NCI-H526 (cell line): ENCODE measurements around the gene RASA3.
"Not testable (repeated sequence)": the region's sequence is repeated elsewhere in the genome, so short reads cannot be mapped to it uniquely, and the experiment has no call there.

ENCODE experiments used
- DNase-seq, 2 experiments: peaks; one replicate each; lab custom pipeline; 2025; lab: John Stamatoyannopoulos, UW

Gene RASA3

DNA sequence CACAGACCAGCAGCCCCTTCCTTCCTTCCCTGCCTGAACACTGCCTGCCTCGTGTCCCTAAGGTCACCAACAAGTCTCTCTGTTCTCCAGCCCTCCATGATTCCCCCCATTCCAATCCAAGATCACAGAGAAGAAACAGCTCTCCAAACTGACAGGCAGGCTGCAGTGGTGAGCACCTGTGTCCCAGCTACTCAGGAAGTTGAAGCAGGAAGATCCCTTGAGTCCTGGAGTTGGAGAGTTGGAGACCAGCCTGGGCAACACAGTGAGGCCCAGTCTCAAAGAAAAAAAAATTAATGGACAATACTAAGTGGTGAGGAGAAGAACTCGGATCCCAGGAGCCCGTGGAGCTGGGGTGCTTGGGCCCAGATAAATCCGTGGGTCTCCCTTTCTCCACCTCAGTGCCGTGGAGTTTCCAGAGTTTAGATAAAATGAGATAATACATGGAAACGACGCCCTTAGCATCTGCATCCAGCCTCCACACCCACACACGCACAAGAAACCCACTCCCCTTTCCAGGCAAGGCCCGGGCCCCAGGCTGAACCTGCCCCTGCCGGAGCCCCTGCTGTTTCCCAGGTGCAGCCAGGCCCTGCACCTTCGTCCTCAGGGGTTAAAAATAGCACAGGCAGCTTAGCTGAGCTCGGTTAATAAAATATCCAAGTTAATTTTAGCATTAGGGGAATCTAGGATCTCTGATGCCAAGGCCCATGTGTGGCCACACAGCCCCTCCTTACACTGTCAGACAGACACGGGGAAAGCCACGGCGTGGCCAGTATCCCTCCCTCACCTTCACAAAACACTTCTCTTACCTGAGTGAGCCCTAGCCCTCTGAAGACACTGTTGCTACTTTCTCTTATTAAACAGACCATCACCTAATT is 4.7 kb downstream of the RASA3 start:
- peak in 1 of 2 experiments; percentile 29 for DNase-seq

DNA sequence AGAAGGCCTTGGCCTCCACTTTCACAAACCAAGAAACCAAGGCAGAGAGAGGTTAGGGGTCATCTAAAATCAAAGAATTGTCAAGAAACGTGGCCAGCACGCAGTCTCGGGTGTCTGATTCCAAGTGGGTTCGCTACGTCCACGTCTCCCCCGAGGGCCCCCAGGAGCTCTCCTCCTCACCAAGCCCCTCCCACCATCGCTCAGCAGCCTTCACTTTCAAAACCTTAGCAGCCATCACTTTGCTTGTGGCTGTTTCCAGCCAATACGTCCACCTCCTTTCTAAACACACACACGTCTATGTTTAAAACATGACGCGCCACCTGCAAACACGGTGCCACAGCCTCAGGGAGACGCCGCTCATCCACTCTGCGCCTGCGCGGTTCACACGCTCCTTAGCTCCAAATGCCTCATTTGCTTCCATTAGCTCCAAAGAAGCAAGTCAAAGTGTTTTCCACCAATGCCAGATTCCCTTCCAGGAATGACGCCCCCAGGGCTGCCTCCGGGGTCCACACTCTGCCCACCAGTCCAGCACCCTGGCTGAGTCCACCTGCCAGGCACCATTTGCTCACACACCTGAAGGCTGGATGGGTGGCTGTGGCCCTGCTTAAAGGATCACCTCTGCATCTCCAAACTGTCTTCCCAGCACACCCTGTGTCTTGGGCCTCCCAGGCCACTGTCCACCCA is 5.5 kb downstream of the RASA3 start:
- no peak for DNase-seq

DNA sequence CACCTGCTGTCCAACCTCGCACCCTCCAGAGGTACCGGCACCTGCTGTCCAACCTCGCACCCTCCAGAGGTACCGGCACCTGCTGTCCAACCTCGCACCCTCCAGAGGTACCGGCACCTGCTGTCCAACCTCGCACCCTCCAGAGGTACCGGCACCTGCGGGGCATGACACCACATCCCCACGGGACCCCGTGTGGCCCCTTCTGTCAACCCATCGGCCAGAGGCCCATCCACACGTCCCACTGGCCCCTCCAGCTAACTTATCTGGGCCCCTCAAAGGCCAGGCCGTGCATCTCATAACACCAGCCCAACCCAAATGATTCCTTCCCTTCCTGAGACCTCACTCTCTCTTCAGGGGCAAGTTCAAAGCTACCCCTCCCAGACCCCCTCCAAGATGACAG is 6.3 kb downstream of the RASA3 start:
- DNase-seq: not testable (repeated sequence)

DNA sequence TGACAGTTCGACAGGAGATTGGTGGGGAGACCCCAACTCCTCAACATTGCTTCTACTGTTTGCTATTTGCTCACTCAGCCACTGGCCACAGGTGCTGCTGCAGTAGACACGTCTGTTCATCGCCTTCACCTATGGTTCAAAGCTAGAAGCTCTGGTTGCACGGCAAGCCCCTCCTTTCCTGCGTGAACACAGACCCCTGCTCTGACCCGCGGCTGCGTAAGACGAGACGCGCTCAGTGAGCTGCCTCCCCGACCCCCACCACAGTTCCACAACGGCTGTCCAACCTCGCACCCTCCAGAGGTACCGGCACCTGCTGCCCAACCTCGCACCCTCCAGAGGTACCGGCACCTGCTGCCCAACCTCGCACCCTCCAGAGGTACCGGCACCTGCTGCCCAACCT is 6.8 kb downstream of the RASA3 start:
- no peak for DNase-seq

DNA sequence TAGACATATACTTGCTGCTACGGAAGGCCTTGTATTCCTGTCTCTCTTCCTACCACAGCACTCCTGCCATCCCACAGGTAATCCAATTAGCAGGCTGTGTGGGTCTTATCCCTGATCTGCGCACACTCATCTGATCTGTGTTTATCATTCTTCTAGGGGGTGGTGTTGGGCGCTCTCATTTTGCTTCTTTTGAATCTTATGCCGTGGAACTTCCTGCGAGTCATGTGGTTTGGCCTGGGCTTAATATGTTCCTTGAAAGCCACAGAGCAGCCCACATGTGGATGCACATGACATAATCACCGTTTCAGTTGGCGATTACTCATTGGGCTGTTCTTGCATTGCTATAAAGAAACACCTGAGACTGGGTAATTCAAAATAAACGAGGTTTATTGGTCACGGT is 7.5 kb downstream of the RASA3 start:
- DNase-seq: no peak

DNA sequence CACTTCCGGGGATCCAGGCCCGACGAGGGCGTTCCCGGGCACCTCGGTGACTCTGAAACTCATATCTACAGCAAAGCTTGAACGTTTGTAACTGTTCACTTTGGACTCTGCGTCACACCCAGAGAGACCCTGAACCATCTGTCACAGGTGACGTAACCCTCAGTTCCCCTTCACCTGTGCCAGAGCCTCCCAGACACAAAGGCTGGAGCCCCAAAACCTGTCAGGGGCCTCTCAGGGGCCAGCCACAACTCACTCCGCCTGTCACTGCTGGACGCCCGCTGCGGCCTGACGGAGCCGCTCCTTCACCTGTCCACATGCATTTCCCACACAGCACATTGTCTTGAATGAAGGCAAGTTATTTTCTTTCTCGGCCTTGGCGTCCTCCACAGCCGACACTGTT is 8.0 kb downstream of the RASA3 start:
- DNase-seq: no peak

DNA sequence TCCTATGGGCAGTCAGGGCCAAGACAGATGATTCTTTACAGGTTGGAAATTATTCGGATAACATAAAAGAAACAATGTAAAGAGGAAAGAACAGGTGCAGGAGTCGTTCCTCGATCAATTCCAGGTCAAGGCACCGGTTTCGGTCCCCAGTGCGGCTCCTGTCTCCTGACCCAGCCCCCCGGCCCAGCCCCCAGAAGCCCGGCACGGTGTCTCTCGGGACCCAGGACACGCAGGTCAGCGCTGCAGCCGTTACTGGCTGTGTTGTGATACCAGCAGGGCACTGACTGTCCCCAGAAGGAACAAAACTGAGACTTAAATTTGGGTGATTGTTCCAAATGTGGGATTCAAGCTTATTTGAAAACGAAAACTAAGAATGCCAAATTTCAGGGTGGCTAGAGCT is 8.5 kb downstream of the RASA3 start:
- DNase-seq: no peak

DNA sequence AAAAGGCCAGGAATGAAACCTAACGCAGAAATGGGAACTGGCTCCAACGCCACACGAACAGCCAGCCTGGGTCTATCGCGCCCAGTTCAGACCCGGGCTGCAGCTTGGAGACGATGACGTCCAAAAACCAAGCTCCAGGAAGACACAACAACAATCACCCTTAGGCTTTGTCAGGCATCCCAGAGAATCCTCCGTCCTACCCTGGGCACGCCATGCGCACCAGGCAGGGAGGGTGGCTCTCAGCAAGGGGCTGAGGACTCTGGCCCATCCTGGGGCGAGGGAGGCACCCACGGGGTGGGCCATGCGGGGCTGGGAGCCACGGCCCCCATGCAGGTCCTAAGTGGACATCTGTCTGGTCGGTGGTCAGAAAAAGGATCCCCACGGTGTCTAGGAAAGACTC is 9.0 kb downstream of the RASA3 start:
- no peak for DNase-seq

DNA sequence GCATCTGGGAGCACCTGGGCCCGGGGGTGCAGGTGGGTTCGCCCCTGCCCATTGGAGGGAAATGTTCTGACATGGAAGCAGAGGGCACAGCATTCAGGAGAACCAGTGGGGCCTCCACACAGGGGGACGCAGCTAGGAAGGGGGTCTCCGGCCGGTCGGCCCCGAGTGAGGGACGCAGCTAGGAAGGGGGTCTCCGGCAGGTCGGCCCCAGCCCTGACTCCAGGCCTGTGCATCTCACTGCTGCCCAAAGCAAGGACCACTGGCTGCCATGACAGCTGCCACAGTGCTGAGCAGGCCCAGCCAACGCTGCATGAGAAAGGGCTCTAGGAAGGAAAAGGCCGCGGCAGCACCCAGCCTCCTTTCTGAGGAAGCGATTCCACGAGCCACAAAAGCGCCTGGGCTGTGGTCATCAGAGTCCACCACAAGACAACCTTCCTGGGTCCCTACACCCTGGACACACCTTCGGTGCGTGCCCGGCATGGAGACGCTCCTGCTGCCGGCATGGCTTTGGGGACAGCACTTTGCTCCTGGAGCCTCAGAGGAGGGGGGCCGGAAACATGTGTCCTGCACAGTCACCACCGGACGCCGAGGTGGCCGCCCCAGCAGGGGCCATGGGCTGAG is 9.7 kb downstream of the RASA3 start:
- DNase-seq: no peak

DNA sequence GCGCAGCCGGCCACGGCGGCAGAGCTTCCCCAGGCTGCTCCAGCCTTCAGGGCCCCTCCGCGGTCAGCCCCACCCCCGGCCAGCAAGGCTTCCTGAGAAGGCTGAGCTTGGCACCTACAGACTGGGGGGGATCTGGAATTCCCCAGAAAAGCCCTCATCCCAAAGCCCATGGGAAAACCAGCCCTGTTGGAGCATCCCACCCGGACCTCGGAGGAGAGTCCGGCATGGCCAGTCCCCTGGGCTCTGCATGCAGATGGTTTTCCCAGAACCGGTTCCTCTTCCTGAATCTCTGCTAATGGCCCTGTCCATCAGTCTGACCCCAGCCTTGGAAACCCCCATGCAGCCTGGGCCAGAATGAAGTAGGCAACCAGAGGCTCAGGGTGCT is 10.3 kb downstream of the RASA3 start:
- DNase-seq: no peak

DNA sequence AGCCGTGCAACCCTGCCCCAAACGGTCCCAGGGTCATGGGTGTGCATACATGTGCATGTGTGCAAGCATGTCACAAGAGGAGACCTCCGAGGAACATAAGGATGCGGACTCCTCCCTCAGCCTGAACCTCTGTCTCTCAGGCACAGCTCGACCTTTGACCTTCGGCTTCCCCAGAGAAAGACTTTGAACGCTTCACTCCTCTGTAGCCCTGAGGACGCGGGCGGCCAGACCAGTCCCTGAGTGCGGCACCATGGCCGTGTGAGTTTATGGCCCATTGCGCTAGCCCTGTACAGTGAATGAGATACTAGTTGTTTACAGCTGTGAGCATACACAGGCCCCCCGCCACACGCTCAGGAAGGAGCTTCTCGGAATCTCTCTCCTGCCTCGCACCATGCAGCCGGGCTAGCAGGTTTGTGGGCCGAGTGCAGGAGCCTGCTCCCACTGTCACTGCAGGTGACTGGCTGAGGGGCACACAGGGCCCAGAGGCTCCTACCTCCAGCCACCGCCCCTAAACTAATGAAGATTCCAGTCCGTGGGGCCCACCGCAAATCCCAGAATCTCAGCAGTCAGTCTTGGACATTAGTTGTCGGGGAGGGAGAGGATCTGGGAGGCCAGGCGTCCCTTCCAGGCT is 10.8 kb downstream of the RASA3 start:
- peak in 1 of 2 experiments; percentile 36 for DNase-seq

DNA sequence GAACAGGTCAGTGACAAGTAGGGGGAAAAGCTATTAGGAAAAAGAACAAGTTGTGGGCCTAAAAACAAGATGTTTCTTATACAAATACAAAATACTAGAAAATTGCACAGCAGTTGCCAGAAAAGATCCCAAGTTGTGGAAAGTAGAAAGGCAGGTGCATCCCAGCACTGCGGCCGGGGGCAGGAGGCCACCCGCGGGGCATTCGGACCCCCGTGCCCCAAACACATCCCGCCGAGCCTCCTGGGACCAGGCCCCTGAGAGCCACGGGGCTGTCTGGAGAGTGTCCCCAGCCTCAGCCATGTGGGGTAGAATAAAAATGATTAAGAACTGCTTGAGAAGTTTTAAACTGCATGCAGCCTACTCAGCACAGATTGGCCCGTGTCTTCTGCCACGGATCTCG is 11.4 kb downstream of the RASA3 start:
- DNase-seq: no peak

DNA sequence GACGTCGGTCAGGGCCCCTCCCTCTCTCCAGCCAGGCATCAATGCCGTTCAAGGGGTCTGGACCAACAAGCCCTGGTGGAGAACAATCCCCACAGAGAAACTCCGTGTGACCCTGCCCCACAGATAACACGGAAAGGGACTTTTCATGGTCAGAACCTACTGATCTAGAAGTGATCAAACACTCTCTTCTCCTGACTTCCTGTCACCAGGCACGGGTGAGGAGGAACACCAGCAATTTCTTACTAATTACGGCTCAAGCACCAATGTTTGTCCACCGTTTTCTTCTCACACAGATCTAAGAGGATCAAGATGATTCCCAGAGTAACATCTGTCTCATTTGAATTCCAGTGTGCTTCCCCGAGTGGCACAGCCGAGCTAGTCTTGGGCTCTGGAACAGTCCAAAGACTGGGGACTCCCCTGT is 11.8 kb downstream of the RASA3 start:
- peak in 1 of 2 experiments; percentile 24 for DNase-seq

DNA sequence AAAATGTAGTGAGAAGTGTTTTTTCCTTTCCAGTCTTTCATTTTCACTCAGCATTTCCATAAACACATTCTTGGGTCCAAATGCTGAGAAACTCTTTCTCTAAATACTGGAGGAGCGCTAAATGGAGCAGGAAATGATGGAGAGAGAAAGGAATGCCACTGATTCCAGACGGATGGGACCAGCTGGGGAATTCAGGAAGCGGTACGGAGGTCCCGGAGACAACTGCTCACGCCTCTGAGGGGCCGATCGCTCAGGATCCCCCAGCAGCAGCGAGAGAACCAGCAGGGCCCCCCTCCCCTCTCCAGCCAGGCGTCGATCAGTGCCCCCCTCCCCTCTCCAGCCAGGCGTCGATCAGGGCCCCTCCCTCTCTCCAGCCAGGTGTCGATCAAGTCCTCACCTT is 13.2 kb downstream of the RASA3 start:
- no peak for DNase-seq

DNA sequence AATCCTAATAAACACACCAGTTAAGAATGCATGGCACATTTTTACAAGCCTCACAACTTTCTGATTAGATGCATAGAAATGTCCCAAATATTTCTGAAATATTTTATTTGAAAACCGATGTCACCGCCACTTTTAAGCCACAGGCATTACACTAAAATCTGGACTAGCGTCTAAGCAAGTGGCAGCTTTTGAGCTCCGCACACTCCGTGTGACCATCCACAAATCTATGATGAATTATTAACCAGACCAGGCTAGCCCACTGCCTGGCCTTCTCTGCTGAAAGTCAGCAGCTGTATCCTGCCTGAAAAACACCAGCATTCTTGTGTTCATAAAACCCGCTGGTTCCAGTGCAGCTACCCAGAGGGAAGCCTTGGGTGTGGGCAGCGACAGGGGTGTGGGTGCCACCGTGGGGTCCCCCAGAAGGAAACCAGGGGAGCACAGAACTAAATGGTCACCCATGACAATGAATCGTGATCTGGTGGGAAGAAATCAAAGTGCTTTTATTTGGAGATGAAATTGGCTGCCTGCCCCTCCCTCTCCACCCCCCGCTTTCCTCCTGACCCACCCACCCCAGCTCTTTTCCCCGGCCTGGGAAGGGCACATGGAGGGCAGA is 13.8 kb downstream of the RASA3 start:
- DNase-seq: peak; percentile 32 to 70

DNA sequence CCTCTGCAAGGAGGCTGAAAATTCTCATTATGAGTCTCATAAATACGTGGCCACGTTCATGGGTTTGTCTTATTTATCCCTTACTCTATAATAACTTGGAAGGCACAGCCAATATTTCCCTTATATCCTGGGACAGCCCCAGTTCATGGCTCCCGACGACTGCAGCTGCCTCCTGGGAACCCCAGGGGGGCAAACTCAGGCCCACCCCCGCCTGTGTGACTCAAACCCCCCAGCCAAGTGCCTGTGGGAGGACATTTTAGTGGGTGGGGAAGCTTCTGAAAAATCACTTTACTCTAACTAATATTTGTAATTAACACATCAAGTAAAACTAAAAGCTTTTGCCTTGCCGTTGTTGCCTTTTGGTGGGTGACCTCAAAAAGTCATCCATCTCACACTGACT is 14.3 kb downstream of the RASA3 start:
- DNase-seq: no peak

DNA sequence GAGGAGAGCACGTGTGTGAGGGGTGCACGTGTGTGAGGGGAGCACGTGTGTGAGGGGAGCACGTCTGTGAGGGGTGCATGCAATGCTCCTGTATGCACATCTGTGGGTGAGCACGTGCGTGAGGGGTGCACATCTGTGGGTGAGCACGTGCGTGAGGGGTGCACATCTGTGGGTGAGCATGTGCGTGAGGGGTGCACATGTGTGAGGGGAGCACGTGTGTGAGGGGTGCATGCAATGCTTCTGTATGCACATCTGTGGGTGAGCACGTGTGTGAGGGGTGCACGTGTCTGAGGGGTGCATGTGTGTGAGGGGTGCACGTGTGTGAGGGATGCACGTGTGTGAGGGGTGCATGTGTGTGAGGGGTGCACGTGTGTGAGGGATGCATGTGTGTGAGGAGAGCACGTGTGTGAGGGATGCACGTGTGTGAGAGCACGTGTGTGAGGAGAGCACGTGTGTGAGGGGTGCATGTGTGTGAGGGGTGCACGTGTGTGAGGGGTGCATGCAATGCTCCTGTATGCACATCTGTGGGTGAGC is 15.0 kb downstream of the RASA3 start:
- DNase-seq: not testable (repeated sequence)

DNA sequence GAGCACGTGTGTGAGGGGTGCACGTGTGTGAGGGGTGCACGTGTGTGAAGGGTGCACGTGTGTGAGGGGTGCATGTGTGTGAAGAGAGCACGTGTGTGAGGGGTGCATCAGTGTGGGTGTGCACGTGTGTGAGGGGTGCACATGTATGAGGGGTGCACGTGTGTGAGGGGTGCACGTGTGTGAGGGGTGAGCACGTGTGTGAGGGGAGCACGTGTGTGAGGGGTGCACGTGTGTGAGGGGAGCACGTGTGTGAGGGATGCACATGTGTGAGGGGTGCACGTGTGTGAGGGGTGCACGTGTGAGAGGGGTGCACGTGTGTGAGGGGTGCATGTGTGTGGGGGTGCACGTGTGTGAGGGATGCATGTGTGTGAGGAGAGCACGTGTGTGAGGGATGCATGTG is 15.7 kb downstream of the RASA3 start:
- DNase-seq: no peak

DNA sequence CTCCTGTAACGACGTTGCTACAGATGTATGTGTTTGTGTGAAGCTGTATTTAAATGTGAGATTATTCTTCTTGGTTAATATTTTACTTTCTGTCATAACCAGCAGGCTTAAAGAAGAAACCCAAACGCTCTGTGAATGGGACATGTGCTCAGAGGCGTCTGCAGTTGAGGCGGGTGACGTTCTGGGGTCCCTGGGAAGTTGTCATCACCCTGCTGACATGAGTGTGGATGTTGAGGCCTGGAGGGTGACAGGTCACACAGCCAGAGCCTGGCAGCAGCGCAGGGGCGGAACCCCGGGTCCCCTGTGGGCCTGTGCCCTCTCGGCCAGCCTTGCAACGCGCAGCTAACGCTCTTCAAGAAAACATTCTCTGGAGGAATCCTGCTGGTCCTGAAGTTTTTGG is 16.6 kb downstream of the RASA3 start:
- DNase-seq: no peak

DNA sequence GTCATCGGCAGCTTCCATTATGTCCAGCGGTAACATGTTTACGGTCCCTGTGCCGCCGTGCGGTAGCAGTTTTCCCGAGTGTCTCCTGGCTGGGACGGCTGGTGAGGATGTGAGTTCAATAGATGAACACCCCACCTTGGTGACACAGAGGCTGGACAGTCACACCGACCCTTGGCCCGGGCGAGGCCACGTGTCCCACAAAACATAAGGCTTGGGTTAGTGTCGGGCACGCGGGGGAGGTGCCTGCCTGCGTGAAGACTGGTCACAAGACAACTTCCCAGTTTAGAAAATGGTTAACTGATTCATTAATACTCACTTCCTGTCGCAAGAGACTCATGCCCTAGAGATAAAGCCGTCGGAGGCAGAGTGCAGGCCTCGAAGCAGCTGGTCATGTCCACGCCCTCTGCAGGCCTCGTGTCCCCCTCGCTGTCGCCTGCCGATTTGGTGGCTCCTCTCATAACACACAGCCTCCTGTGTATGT is 17.2 kb downstream of the RASA3 start:
- no peak for DNase-seq

DNA sequence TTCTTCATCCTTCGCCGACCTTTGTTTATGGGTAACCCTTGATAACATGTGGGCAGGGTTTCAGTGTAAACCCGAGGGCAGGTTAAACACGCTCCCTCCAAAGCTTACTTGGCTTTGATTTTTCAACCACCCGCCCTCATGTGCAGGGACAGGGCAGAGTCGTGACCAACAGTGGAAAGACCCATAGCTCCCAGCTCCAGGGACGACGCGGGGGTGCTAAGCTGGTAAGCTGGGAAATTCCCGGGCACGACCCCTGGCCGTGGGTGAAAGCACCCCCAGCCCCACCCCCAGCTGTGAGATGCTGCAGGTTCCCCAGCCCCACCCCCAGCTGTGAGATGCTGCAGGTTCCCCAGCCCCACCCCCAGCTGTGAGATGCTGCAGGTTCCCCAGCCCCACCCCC is 17.8 kb downstream of the RASA3 start:
- DNase-seq: not testable (repeated sequence)
